Hepatocyte (in vitro differentiated cells): ENCODE data around the gene RTN4R. TPM values are rescaled to one million over a fixed set of nuclear protein-coding genes. Genes with fewer than 3 reads are reported as not detected.

Source experiments
- DNase-seq: peaks from one replicate; pipeline ENCODE4 v3.0.0-alpha.2; 2016; ENCODE audit warnings: low spot score
- H2AFZ ChIP-seq: fragments of 200-600 bp; sonication (generic); 2 replicates; pipeline ENCODE4 v1.6.0; 2016; ENCODE audit warnings: antibody characterized with exemption, mild to moderate bottlenecking
- H3K27ac ChIP-seq: fragments of 200-600 bp; sonication (generic); 2 replicates; pipeline ENCODE4 v1.5.1; 2016; ENCODE audit warnings: mild to moderate bottlenecking
- H3K27me3 ChIP-seq: fragments of 200-600 bp; sonication (generic); 2 replicates; pipeline ENCODE4 v1.6.1; 2016
- H3K36me3 ChIP-seq: fragments of 200-600 bp; sonication (generic); replicated peaks from 2 replicates; pipeline ENCODE4 v1.5.1; 2016; ENCODE audit warnings: low read depth; ENCODE audit not compliant: insufficient read depth
- H3K4me1 ChIP-seq: fragments of 200-600 bp; sonication (generic); 2 replicates; pipeline ENCODE4 v1.5.1; 2016; ENCODE audit warnings: mild to moderate bottlenecking, moderate library complexity; ENCODE audit not compliant: insufficient read depth
- H3K4me2 ChIP-seq: fragments of 200-600 bp; sonication (generic); 2 replicates; pipeline ENCODE4 v1.6.0; 2016
- H3K4me3 ChIP-seq: fragments of 200-600 bp; sonication (generic); 2 replicates; pipeline ENCODE4 v1.5.1; 2016; ENCODE audit warnings: mild to moderate bottlenecking
- H3K79me2 ChIP-seq: fragments of 200-600 bp; sonication (generic); 2 replicates; pipeline ENCODE4 v1.6.0; 2017; ENCODE audit warnings: mild to moderate bottlenecking
- H3K9me2 ChIP-seq: fragments of 200-600 bp; sonication (generic); replicated peaks from 2 replicates; pipeline ENCODE4 v1.6.0; 2017; ENCODE audit warnings: mild to moderate bottlenecking; ENCODE audit not compliant: insufficient read depth
- H3K9me3 ChIP-seq: fragments of 200-600 bp; sonication (generic); 2 replicates; pipeline ENCODE4 v1.5.1; 2016; ENCODE audit warnings: low read depth, mild to moderate bottlenecking
- H4K20me1 ChIP-seq: fragments of 200-600 bp; sonication (generic); 2 replicates; pipeline ENCODE4 v1.6.0; 2016; ENCODE audit warnings: mild to moderate bottlenecking; ENCODE audit not compliant: insufficient read depth, poor library complexity, severe bottlenecking
- CTCF ChIP-seq: fragments of 200-600 bp; sonication (generic); IDR thresholded peaks from 2 replicates; pipeline ENCODE4 v1.5.1; 2016; ENCODE audit warnings: antibody characterized with exemption, mild to moderate bottlenecking; ENCODE audit not compliant: poor library complexity
- EZH2 ChIP-seq: fragments of 200-600 bp; sonication (generic); IDR thresholded peaks from 2 replicates; pipeline ENCODE4 v1.6.1; 2016; ENCODE audit warnings: antibody characterized with exemption, mild to moderate bottlenecking, borderline replicate concordance
- EZH2phosphoT487 ChIP-seq: fragments of 200-600 bp; sonication (generic); IDR thresholded peaks from one replicate; pipeline ENCODE4 v1.6.1; 2018; ENCODE audit warnings: antibody characterized with exemption, mild to moderate bottlenecking, low read depth, moderate library complexity; ENCODE audit not compliant: unreplicated experiment, severe bottlenecking
- WGBS: methylation state at CpG from one replicate; pipeline ENCODE4 v1.1.6; 2016; ENCODE audit warnings: low lambda C conversion rate; ENCODE audit errors: missing lambda C conversion rate; 5-methylcytosine and 5-hydroxymethylcytosine counted together
- polyA plus RNA-seq: library from polyadenylated mRNA; unstranded; fragments of >200 nt; fragmentation: Nextera tagmentation; extraction: Ambion mirVana; gene quantifications from 2 replicates; pipeline ENCODE4 v1.2.1, GENCODE V29; 2016
- total RNA-seq: library from RNA; depleted of rRNA; stranded (reverse); fragments of >200 nt; gene quantifications from 2 replicates; pipeline ENCODE4 v1.2.3, GENCODE V29; 2014

The RTN4R gene
- total and polyA plus RNA-seq, 2 experiments from 2014 or later, result 7.9 to 16.9 TPM

- peak; percentile 34 for DNase-seq
- Histone ChIP-seq H4K20me1 (no peaks in the 10 kb centered on the region), H3K27me3 (no peaks in the 10 kb centered on the region), H3K4me2 (no peak overlapping the region), H3K4me1 (peaks cover 30% of the 10 kb centered on the region), H2AFZ (no peak overlapping the region), H3K36me3 (no peaks in the 10 kb centered on the region), H3K4me3 (no peak overlapping the region), H3K9me3 (no peaks in the 10 kb centered on the region), H3K27ac (no peak overlapping the region), H3K9me2 (no peaks in the 10 kb centered on the region), H3K79me2 (no peaks in the 10 kb centered on the region)
- TF ChIP-seq CTCF, result no peak
- TF ChIP-seq EZH2phosphoT487, result no peak
- no peak for TF ChIP-seq EZH2
- 77% methylated on average over 33 of the region's 35 CpGs for WGBS
These were observed 29.0 kb downstream of the RTN4R start for GRCh38 chr22:20238901-20239675.

- peaks cover 24% of the 10 kb centered on the region for H3K4me1 ChIP-seq
- no peak overlapping the region for H3K4me3 ChIP-seq
- no peak overlapping the region for H2AFZ ChIP-seq
- H3K36me3 ChIP-seq, result no peaks in the 10 kb centered on the region
- H3K4me2 ChIP-seq, result no peak overlapping the region
- no peaks in the 10 kb centered on the region for H3K9me3 ChIP-seq
- no peaks in the 10 kb centered on the region for H3K27me3 ChIP-seq
- no peaks in the 10 kb centered on the region for H3K9me2 ChIP-seq
- no peaks in the 10 kb centered on the region for H4K20me1 ChIP-seq
- no peaks in the 10 kb centered on the region for H3K79me2 ChIP-seq
- TF ChIP-seq EZH2 (no peak), CTCF (peak; percentile 54)
- peak; percentile 75 for DNase-seq
- no peak overlapping the region for H3K27ac ChIP-seq
- WGBS, result 46% methylated on average over 6 of the region's 6 CpGs
These were observed 29.6 kb downstream of the RTN4R start for GRCh38 chr22:20238536-20238900.

GRCh38 chr22:20237480-20238440 lies 30.4 kb downstream of the RTN4R start:
- Histone ChIP-seq H3K4me1 (peaks cover 21% of the 10 kb centered on the region), H3K36me3 (no peaks in the 10 kb centered on the region), H3K9me2 (no peaks in the 10 kb centered on the region), H2AFZ (no peak overlapping the region), H4K20me1 (no peaks in the 10 kb centered on the region), H3K27me3 (no peaks in the 10 kb centered on the region), H3K9me3 (no peaks in the 10 kb centered on the region), H3K79me2 (no peaks in the 10 kb centered on the region), H3K27ac (no peak overlapping the region), H3K4me3 (no peak overlapping the region), H3K4me2 (no peak overlapping the region)
- DNase-seq, result no peak
- 85% methylated on average over 28 of the region's 28 CpGs for WGBS
- TF ChIP-seq EZH2phosphoT487 (no peak), CTCF (no peak), EZH2 (no peak)
